Uterus (tissue), 2 donors: Measurements from ENCODE around the gene SRPX.

Source experiments
- POLR2A ChIP-seq, 2 donors: fragments of 450-650 bp; IDR thresholded peaks; one replicate each; pipeline ENCODE4 v1.6.1; 2016; ENCODE audit warnings: antibody characterized with exemption in 2 of 2, mild to moderate bottlenecking in 1 of 2, moderate library complexity in 1 of 2
- TF ChIP-seq, protein P1 (sequence below), 4 experiments: fragments of 200-600 bp in 2 of 4; fragments of 450-650 bp in 2 of 4; sonication (generic) in 2 of 4; IDR thresholded peaks; one replicate each; pipeline ENCODE4 v1.5.1; 2016 to 2019; ENCODE audit warnings: antibody characterized with exemption in 4 of 4, mild to moderate bottlenecking in 2 of 4, moderate library complexity in 1 of 4

DNA sequence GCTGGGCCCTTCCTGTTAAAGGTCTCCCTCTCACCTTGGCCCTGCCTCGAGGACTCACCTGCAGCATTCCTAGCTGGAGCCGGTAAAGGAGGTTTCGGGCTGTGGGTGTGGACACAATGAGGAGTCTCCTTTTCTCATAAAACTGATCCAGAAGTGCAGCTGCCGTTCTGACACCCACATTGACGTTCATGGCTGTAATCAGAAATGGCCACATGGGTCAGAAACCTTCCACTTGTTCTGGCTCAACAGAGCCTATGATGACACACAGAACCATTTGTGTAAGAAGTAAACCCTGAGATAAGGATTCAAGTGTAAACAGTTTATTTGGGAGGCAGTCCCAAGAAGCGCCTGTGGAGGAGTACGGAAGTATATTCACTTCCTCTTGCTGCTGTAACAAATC is 63.8 kb downstream of the SRPX start:
- TF ChIP-seq, protein P1, sequence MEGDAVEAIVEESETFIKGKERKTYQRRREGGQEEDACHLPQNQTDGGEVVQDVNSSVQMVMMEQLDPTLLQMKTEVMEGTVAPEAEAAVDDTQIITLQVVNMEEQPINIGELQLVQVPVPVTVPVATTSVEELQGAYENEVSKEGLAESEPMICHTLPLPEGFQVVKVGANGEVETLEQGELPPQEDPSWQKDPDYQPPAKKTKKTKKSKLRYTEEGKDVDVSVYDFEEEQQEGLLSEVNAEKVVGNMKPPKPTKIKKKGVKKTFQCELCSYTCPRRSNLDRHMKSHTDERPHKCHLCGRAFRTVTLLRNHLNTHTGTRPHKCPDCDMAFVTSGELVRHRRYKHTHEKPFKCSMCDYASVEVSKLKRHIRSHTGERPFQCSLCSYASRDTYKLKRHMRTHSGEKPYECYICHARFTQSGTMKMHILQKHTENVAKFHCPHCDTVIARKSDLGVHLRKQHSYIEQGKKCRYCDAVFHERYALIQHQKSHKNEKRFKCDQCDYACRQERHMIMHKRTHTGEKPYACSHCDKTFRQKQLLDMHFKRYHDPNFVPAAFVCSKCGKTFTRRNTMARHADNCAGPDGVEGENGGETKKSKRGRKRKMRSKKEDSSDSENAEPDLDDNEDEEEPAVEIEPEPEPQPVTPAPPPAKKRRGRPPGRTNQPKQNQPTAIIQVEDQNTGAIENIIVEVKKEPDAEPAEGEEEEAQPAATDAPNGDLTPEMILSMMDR (IDR thresholded peaks at IDR 0.05) = no peak
- TF ChIP-seq POLR2A (IDR thresholded peaks at IDR 0.05) = no peak
